GM12891 (cell line): Measurements from ENCODE around the gene GCAT.

Source experiments
- POLR2A ChIP-seq: IDR thresholded peaks from 2 replicates; pipeline ENCODE4 v1.6.1; 2011; ENCODE audit warnings: low read depth, low read length, control low read depth
- POLR2AphosphoS5 ChIP-seq: IDR thresholded peaks from 2 replicates; pipeline ENCODE4 v1.6.1; 2011; ENCODE audit warnings: low read depth, low read length, control low read depth

- TF ChIP-seq POLR2A, result no peak
- no peak for TF ChIP-seq POLR2AphosphoS5
Observed at GRCh38 chr22:37819105-37819433, 11.3 kb downstream of the GCAT start.
